Breast epithelium (tissue), 4 donors: ENCODE measurements around the gene EIF4ENIF1. TPM values are rescaled to one million over a fixed set of nuclear protein-coding genes. Genes with fewer than 3 reads are reported as not detected.

ENCODE experiments used
- DNase-seq, 2 donors: peaks; one replicate each; pipeline ENCODE4 v3.0.0-alpha.2; 2019; ENCODE audit warnings: low spot score in 2 of 2
- H3K27ac ChIP-seq, 2 donors: fragments of 200-600 bp; sonication (generic) in 1 of 2; one replicate each; pipeline ENCODE4 v1.5.1; 2016 to 2019; ENCODE audit warnings: mild to moderate bottlenecking in 1 of 2
- H3K27me3 ChIP-seq, 2 donors: fragments of 200-600 bp; sonication (generic) in 1 of 2; one replicate each; pipeline versions ENCODE4 v1.5.1 to v1.6.0; 2017 to 2019; ENCODE audit warnings: control low read depth in 1 of 2, mild to moderate bottlenecking in 1 of 2
- H3K36me3 ChIP-seq: fragments of 200-600 bp; one replicate; pipeline ENCODE4 v1.5.1; 2019
- H3K4me1 ChIP-seq, 2 donors: fragments of 200-600 bp; sonication (generic); one replicate each; pipeline ENCODE4 v1.5.1; 2016 to 2019; ENCODE audit warnings: control low read depth in 1 of 2
- H3K4me3 ChIP-seq, 3 donors: fragments of 200-600 bp; sonication (generic); 1 replicate in 2 of 3; 2 replicates in 1 of 3; pipeline ENCODE4 v1.5.1; 2016 to 2019; ENCODE audit warnings: mild to moderate bottlenecking in 3 of 3, moderate library complexity in 2 of 3
- H3K9me3 ChIP-seq, 2 donors: fragments of 200-600 bp; sonication (generic) in 1 of 2; one replicate each; pipeline ENCODE4 v1.5.1; 2016 to 2019; ENCODE audit warnings: control low read depth in 1 of 2
- CTCF ChIP-seq, 3 donors: fragments of 450-650 bp; IDR thresholded peaks; one replicate each; pipeline ENCODE4 v1.5.1; 2016 to 2017; ENCODE audit warnings: antibody characterized with exemption in 3 of 3, mild to moderate bottlenecking in 3 of 3, moderate library complexity in 3 of 3
- POLR2A ChIP-seq: fragments of 450-650 bp; IDR thresholded peaks from one replicate; pipeline ENCODE4 v1.6.1; 2016; ENCODE audit warnings: antibody characterized with exemption, mild to moderate bottlenecking, moderate library complexity
- POLR2AphosphoS5 ChIP-seq, 3 donors: sonication (generic); formaldehyde crosslinking; IDR thresholded peaks; one replicate each; pipeline ENCODE4 v1.6.1; 2017; ENCODE audit warnings: antibody characterized with exemption in 3 of 3
- intact Hi-C: fragments of 100-400 bp; cut with DNase I; formaldehyde crosslinking; loops from one replicate; pipeline ENCODE4 v1.15.1; 2023; ENCODE audit warnings: low total_unique reads
- total RNA-seq, 3 donors: library from RNA; depleted of rRNA; stranded (reverse); fragments of >200 nt; gene quantifications; one replicate each; pipeline ENCODE4 v1.1.0, GENCODE V29; 2016

Gene EIF4ENIF1
- total RNA-seq, 3 donors from 2014 or later: 15.2 to 23.3 (median 20.0) TPM

- Histone ChIP-seq H3K4me1 (peaks cover 9 to 14% of the 10 kb centered on the region in 2 donors), H3K9me3 (no peaks in the 10 kb centered on the region), H3K36me3 (no peaks in the 10 kb centered on the region), H3K27me3 (no peaks in the 10 kb centered on the region), H3K27ac (no peak overlapping the region), H3K4me3 (no peak overlapping the region)
- no peak for TF ChIP-seq POLR2AphosphoS5 (IDR thresholded peaks at IDR 0.05)
- no peak for TF ChIP-seq CTCF (IDR thresholded peaks at IDR 0.05)
- TF ChIP-seq POLR2A: no peak
- no peak for DNase-seq
- intact Hi-C loops: no loop called here
These were observed 2.5 kb upstream of the EIF4ENIF1 start for GRCh38 chr22:31492151-31492550.

GRCh38 chr22:31491218-31491962 lies 1.7 kb upstream of the EIF4ENIF1 start:
- TF ChIP-seq CTCF (IDR thresholded peaks at IDR 0.05) (no peak), POLR2A (no peak), POLR2AphosphoS5 (IDR thresholded peaks at IDR 0.05) (no peak)
- Histone ChIP-seq H3K27me3 (no peaks in the 10 kb centered on the region), H3K36me3 (no peaks in the 10 kb centered on the region), H3K9me3 (no peaks in the 10 kb centered on the region), H3K4me1 (peaks cover 9 to 14% of the 10 kb centered on the region in 2 donors), H3K27ac (peak overlapping the region; percentile 97 to 99), H3K4me3 (peak overlapping the region in 2 of 3 donors; percentile 89 to 97)
- no peak for DNase-seq
- intact Hi-C loops: no loop called here

- Histone ChIP-seq H3K4me1 (peaks cover 9 to 14% of the 10 kb centered on the region in 2 donors), H3K4me3 (peak overlapping the region; percentile 69 to 97 (median 89)), H3K9me3 (no peaks in the 10 kb centered on the region), H3K36me3 (no peaks in the 10 kb centered on the region), H3K27ac (peak overlapping the region; percentile 97 to 99), H3K27me3 (no peaks in the 10 kb centered on the region)
- DNase-seq: peak in 1 of 2 donors; percentile 44
- no peak for TF ChIP-seq CTCF (IDR thresholded peaks at IDR 0.05)
- intact Hi-C loops: no loop called here
These were observed 869 bp upstream of the EIF4ENIF1 start for GRCh38 chr22:31490496-31490925.

GRCh38 chr22:31488988-31489617 lies 539 bp downstream of the EIF4ENIF1 start:
- intact Hi-C loops: no loop called here

More at GRCh38 chr22:31488988-31489617, 539 bp downstream of the EIF4ENIF1 start:
- Histone ChIP-seq H3K4me3 (peak overlapping the region; percentile 69 to 97 (median 89)), H3K9me3 (no peaks in the 10 kb centered on the region), H3K4me1 (peaks cover 9 to 14% of the 10 kb centered on the region in 2 donors), H3K36me3 (no peaks in the 10 kb centered on the region), H3K27ac (peak overlapping the region; percentile 97 to 99), H3K27me3 (no peaks in the 10 kb centered on the region)
- DNase-seq: no peak
- TF ChIP-seq CTCF (IDR thresholded peaks at IDR 0.05): no peak
- TF ChIP-seq POLR2A: no peak
- TF ChIP-seq POLR2AphosphoS5 (IDR thresholded peaks at IDR 0.05): no peak
